GM12864 (cell line): ENCODE data around the gene PYGL.

Source experiments
- DNase-seq: peaks from one replicate; pipeline ENCODE4 v3.0.0-alpha.2; 2011; ENCODE audit warnings: low read depth
- H3K4me3 ChIP-seq: 2 replicates; pipeline ENCODE4 v1.5.1; 2011; ENCODE audit warnings: mild to moderate bottlenecking, low read depth, low read length, control low read depth
- CTCF ChIP-seq: IDR thresholded peaks from 2 replicates; pipeline ENCODE4 v1.5.1; 2011; ENCODE audit warnings: low read depth, mild to moderate bottlenecking, moderate library complexity, low read length, control low read depth, inconsistent platforms; ENCODE audit errors: missing control alignments

The PYGL gene

GRCh38 chr14:50935126-50936015 is 8.9 kb downstream of the PYGL start:
- no peak for DNase-seq
- TF ChIP-seq CTCF, result no peak
- no peak overlapping the region for H3K4me3 ChIP-seq

GRCh38 chr14:50932592-50933495 is 11.4 kb downstream of the PYGL start:
- no peak for TF ChIP-seq CTCF
- no peak for DNase-seq
- H3K4me3 ChIP-seq, result no peak overlapping the region

GRCh38 chr14:50932156-50932555 is 12.1 kb downstream of the PYGL start:
- TF ChIP-seq CTCF, result no peak
- DNase-seq, result no peak
- H3K4me3 ChIP-seq, result no peak overlapping the region

- TF ChIP-seq CTCF, result no peak
- H3K4me3 ChIP-seq, result no peak overlapping the region
- no peak for DNase-seq
Observed at GRCh38 chr14:50931559-50931958, 12.7 kb downstream of the PYGL start.

GRCh38 chr14:50929506-50929905 is 14.8 kb downstream of the PYGL start:
- TF ChIP-seq CTCF, result no peak
- DNase-seq, result no peak
- H3K4me3 ChIP-seq, result no peak overlapping the region

GRCh38 chr14:50928002-50928635 is 16.2 kb downstream of the PYGL start:
- DNase-seq, result no peak
- no peak for TF ChIP-seq CTCF
- H3K4me3 ChIP-seq, result no peak overlapping the region
